Esophagus muscularis mucosa (tissue), 3 donors: ENCODE results near the gene CYFIP2.

Experiments used
- CTCF ChIP-seq, 3 experiments: fragments of 200-600 bp in 2 of 3; fragments of 450-650 bp in 1 of 3; sonication (generic) in 2 of 3; IDR thresholded peaks; one replicate each; pipeline ENCODE4 v1.5.1; 2017 to 2019; ENCODE audit warnings: antibody characterized with exemption in 3 of 3, mild to moderate bottlenecking in 2 of 3, moderate library complexity in 1 of 3
- POLR2A ChIP-seq: fragments of 450-650 bp; IDR thresholded peaks from one replicate; pipeline ENCODE4 v1.6.1; 2017; ENCODE audit warnings: antibody characterized with exemption, moderate library complexity, mild to moderate bottlenecking, low read depth
- POLR2AphosphoS5 ChIP-seq, 2 donors: sonication (generic); formaldehyde crosslinking; IDR thresholded peaks; one replicate each; pipeline ENCODE4 v1.6.1; 2017; ENCODE audit warnings: antibody characterized with exemption in 2 of 2

- TF ChIP-seq CTCF (IDR thresholded peaks at IDR 0.05) (no peak), POLR2A (no peak), POLR2AphosphoS5 (IDR thresholded peaks at IDR 0.05) (no peak)
These were observed 115.8 kb downstream of the CYFIP2 start for GRCh38 chr5:157381746-157382145.
